SH-SY5Y (cell line): ENCODE measurements around the gene CXXC4.

Experiments used
- GATA2 ChIP-seq: IDR thresholded peaks from 2 replicates; pipeline ENCODE4 v1.6.1; 2011; ENCODE audit warnings: mild to moderate bottlenecking, low read depth, low read length
- GATA3 ChIP-seq: IDR thresholded peaks from 2 replicates; pipeline ENCODE4 v1.6.1; 2011; ENCODE audit warnings: low read depth, mild to moderate bottlenecking, low read length, moderate library complexity

CXXC4 gene

GRCh38 chr4:104494822-104495559 is at the start of gene CXXC4:
Gene CXXC4, minus strand, starts transcription at chr4:104494894. Its CDS starts 3,092 bp downstream, at chr4:104491802.
- TF ChIP-seq GATA2 (peak; percentile 24; the same call in 1 of the 2 replicates), GATA3 (no peak)

- TF ChIP-seq GATA3 (no peak), GATA2 (no peak)
Measured at GRCh38 chr4:104533156-104533555, 38.5 kb upstream of the CXXC4 start.

- TF ChIP-seq GATA2, result no peak
- no peak for TF ChIP-seq GATA3
Measured at GRCh38 chr4:104532677-104533076, 38.0 kb upstream of the CXXC4 start.

GRCh38 chr4:104531390-104531789 is 36.7 kb upstream of the CXXC4 start:
- no peak for TF ChIP-seq GATA3
- TF ChIP-seq GATA2, result no peak

- no peak for TF ChIP-seq GATA3
- no peak for TF ChIP-seq GATA2
Measured at GRCh38 chr4:104530426-104530825, 35.7 kb upstream of the CXXC4 start.

GRCh38 chr4:104524591-104524990 is 29.9 kb upstream of the CXXC4 start:
- no peak for TF ChIP-seq GATA3
- TF ChIP-seq GATA2, result no peak

- TF ChIP-seq GATA2 (no peak), GATA3 (no peak)
Measured at GRCh38 chr4:104524026-104524425, 29.3 kb upstream of the CXXC4 start.

- no peak for TF ChIP-seq GATA2
- TF ChIP-seq GATA3, result no peak
Measured at GRCh38 chr4:104519588-104519987, 24.9 kb upstream of the CXXC4 start.

GRCh38 chr4:104516884-104517283 is 22.2 kb upstream of the CXXC4 start:
- TF ChIP-seq GATA2, result no peak

- TF ChIP-seq GATA3, result no peak
- TF ChIP-seq GATA2, result no peak
Measured at GRCh38 chr4:104508224-104508623, 13.5 kb upstream of the CXXC4 start.

- TF ChIP-seq GATA3, result no peak
- no peak for TF ChIP-seq GATA2
Measured at GRCh38 chr4:104507112-104507511, 12.4 kb upstream of the CXXC4 start.

- TF ChIP-seq GATA2 (no peak), GATA3 (no peak)
Measured at GRCh38 chr4:104504536-104504935, 9.8 kb upstream of the CXXC4 start.

- TF ChIP-seq GATA3 (no peak), GATA2 (no peak)
Measured at GRCh38 chr4:104502471-104502870, 7.8 kb upstream of the CXXC4 start.

- TF ChIP-seq GATA3, result no peak
- TF ChIP-seq GATA2, result no peak
Measured at GRCh38 chr4:104501290-104501689, 6.6 kb upstream of the CXXC4 start.

GRCh38 chr4:104500442-104500841 is 5.7 kb upstream of the CXXC4 start:
- TF ChIP-seq GATA3, result no peak

GRCh38 chr4:104494185-104494584 is 509 bp downstream of the CXXC4 start:
- no peak for TF ChIP-seq GATA2
- TF ChIP-seq GATA3, result no peak
